GM19023 (cell line): ENCODE measurements around the gene DLL1.
A peak's percentile ranks its signal among the peaks of the same experiment; 100 is the strongest.

ENCODE experiments used
- ATAC-seq: cut with Tn5 transposase; IDR thresholded peaks from one replicate; pipeline ENCODE4 v1.9.1; 2021; ENCODE audit warnings: mild to moderate bottlenecking, moderate library complexity; ENCODE audit not compliant: unreplicated experiment

DLL1 gene

GRCh38 chr6:170283212-170284081 lies 7.4 kb downstream of the DLL1 start:
- ATAC-seq = no peak

- ATAC-seq = no peak
These were observed 8.2 kb downstream of the DLL1 start for GRCh38 chr6:170282512-170283158.

- no peak for ATAC-seq
These were observed 9.3 kb downstream of the DLL1 start for GRCh38 chr6:170281331-170282292.

GRCh38 chr6:170280689-170281045 lies 10.2 kb downstream of the DLL1 start:
- ATAC-seq = peak; percentile 30

GRCh38 chr6:170279977-170280688 lies 10.7 kb downstream of the DLL1 start:
- peak; percentile 64 for ATAC-seq

- ATAC-seq = no peak
These were observed 11.5 kb downstream of the DLL1 start for GRCh38 chr6:170279426-170279825.

- no peak for ATAC-seq
These were observed 12.2 kb downstream of the DLL1 start for GRCh38 chr6:170278743-170279094.

GRCh38 chr6:170277893-170278742 lies 12.8 kb downstream of the DLL1 start:
- ATAC-seq = no peak

- ATAC-seq = no peak
These were observed 14.4 kb downstream of the DLL1 start for GRCh38 chr6:170276369-170277057.

- no peak for ATAC-seq
These were observed 15.9 kb downstream of the DLL1 start for GRCh38 chr6:170274713-170275560.

- no peak for ATAC-seq
These were observed 17.2 kb downstream of the DLL1 start for GRCh38 chr6:170273681-170274080.

GRCh38 chr6:170273191-170273590 lies 17.7 kb downstream of the DLL1 start:
- no peak for ATAC-seq

- ATAC-seq = no peak
These were observed 18.4 kb downstream of the DLL1 start for GRCh38 chr6:170272341-170273065.

GRCh38 chr6:170271771-170272314 lies 19.0 kb downstream of the DLL1 start:
- ATAC-seq = peak; percentile 92

GRCh38 chr6:170270984-170271593 lies 19.8 kb downstream of the DLL1 start:
- no peak for ATAC-seq

GRCh38 chr6:170269846-170270541 lies 20.9 kb downstream of the DLL1 start:
- ATAC-seq = no peak
